ENCODE results near the gene GNG3. TPM values are rescaled to one million over a fixed set of nuclear protein-coding genes. Genes with fewer than 3 reads are reported as not detected.

The GNG3 gene
- total RNA-seq, 1 donor from 2014 or later: not detected

- Mint-ChIP-seq H3K4me3 (ENCODE audit: unreplicated experiment) (peak within 1 kb of the TSS; percentile 96), H3K9me3 (ENCODE audit: unreplicated experiment) (no peaks in the 10 kb centered on the region), H3K27ac (ENCODE audit: unreplicated experiment) (peak within 1 kb of the TSS; percentile 92), H3K4me1 (ENCODE audit: low read depth, unreplicated experiment) (peaks cover 12% of the 10 kb centered on the region), H3K36me3 (ENCODE audit: low read depth, unreplicated experiment) (peaks cover 12% of the 10 kb centered on the region), H3K27me3 (ENCODE audit: low read depth, unreplicated experiment) (no peaks in the 10 kb centered on the region)
- DNase-seq (ENCODE audit: low read depth): peak; percentile 82
- H3K4me1 ChIP-seq (ENCODE audit: insufficient read depth, low read length): peaks cover 16% of the 10 kb centered on the region
- H3K9ac ChIP-seq (ENCODE audit: low read length): peak within 1 kb of the TSS; percentile 87
- TF ChIP-seq CTCF (IDR thresholded peaks at IDR 0.05; ENCODE audit: insufficient read depth, low read depth, low read length) (no peak), EZH2 (IDR thresholded peaks at IDR 0.05; ENCODE audit: insufficient read depth, low read length) (no peak)
- peak within 1 kb of the TSS; percentile 51 for H2AFZ ChIP-seq (ENCODE audit: low read depth, low read length)
- H3K27ac ChIP-seq (ENCODE audit: low read depth, low read length): peak within 1 kb of the TSS; percentile 67
- peak within 1 kb of the TSS; percentile 97 for H3K4me2 ChIP-seq (ENCODE audit: low read length)
- no peak for FAIRE-seq
- no peaks in the 10 kb centered on the region for H3K9me3 ChIP-seq (ENCODE audit: insufficient read depth, low read depth, low read length)
- H3K27me3 ChIP-seq (ENCODE audit: insufficient read depth, low read length): no peaks in the 10 kb centered on the region
- peaks cover 51% of the 10 kb centered on the region for H3K79me2 ChIP-seq (ENCODE audit: insufficient read depth, low read length)
- peaks cover 30% of the 10 kb centered on the region for H4K20me1 ChIP-seq (ENCODE audit: insufficient read depth, low read length)
- H3K36me3 ChIP-seq (ENCODE audit: insufficient read depth, low read length): peaks cover 12% of the 10 kb centered on the region
- peak within 1 kb of the TSS; percentile 97 for H3K4me3 ChIP-seq (ENCODE audit: insufficient read depth, low read depth, low read length)
Observed at GRCh38 chr11:62665075-62665598, 42.3 kb upstream of the GNG3 start, which contains the start of the genes C11orf98 and CSKMT. TSS of gene C11orf98 (minus strand) at chr11:62665210. CDS start at chr11:62665169, 41 bp downstream. TSS of gene CSKMT (plus strand) at chr11:62665312. CDS start at chr11:62665880, 568 bp downstream.

- DNase-seq (ENCODE audit: low read depth) (peak; percentile 58), FAIRE-seq (no peak)
- Histone ChIP-seq H3K9ac (ENCODE audit: low read length) (peak overlapping the region; percentile 87), H2AFZ (ENCODE audit: low read depth, low read length) (no peak overlapping the region), H3K9me3 (ENCODE audit: insufficient read depth, low read depth, low read length) (no peaks in the 10 kb centered on the region), H3K4me2 (ENCODE audit: low read length) (peak overlapping the region; percentile 97), H3K27ac (ENCODE audit: low read depth, low read length) (peak overlapping the region; percentile 54), H3K27me3 (ENCODE audit: insufficient read depth, low read length) (no peaks in the 10 kb centered on the region), H3K36me3 (ENCODE audit: insufficient read depth, low read length) (peaks cover 12% of the 10 kb centered on the region), H3K79me2 (ENCODE audit: insufficient read depth, low read length) (peaks cover 55% of the 10 kb centered on the region), H3K4me3 (ENCODE audit: insufficient read depth, low read depth, low read length) (peak overlapping the region; percentile 97), H4K20me1 (ENCODE audit: insufficient read depth, low read length) (peaks cover 30% of the 10 kb centered on the region), H3K4me1 (ENCODE audit: insufficient read depth, low read length) (peaks cover 19% of the 10 kb centered on the region)
- no peaks in the 10 kb centered on the region for H3K9me3 Mint-ChIP-seq (ENCODE audit: unreplicated experiment)
- H3K4me3 Mint-ChIP-seq (ENCODE audit: unreplicated experiment): peak overlapping the region; percentile 96
- H3K27ac Mint-ChIP-seq (ENCODE audit: unreplicated experiment): peak overlapping the region; percentile 92
- TF ChIP-seq CTCF (IDR thresholded peaks at IDR 0.05; ENCODE audit: insufficient read depth, low read depth, low read length) (no peak), EZH2 (IDR thresholded peaks at IDR 0.05; ENCODE audit: insufficient read depth, low read length) (no peak)
- H3K4me1 Mint-ChIP-seq (ENCODE audit: low read depth, unreplicated experiment): peaks cover 12% of the 10 kb centered on the region
- H3K36me3 Mint-ChIP-seq (ENCODE audit: low read depth, unreplicated experiment): peaks cover 12% of the 10 kb centered on the region
- no peaks in the 10 kb centered on the region for H3K27me3 Mint-ChIP-seq (ENCODE audit: low read depth, unreplicated experiment)
Observed at GRCh38 chr11:62665599-62666258, 41.7 kb upstream of the GNG3 start.

Measured in astrocyte (in vitro differentiated cells and primary cell).